ENCODE data around the gene FSTL5. TPM values are rescaled to one million over a fixed set of nuclear protein-coding genes. Genes with fewer than 3 reads are reported as not detected.

FSTL5 gene
- total and polyA plus RNA-seq, 2 of the 13 experiments (the other 11 are each of a cell fraction or from before 2014, with no cell fraction given) = 0.03 to 0.07 TPM

DNA sequence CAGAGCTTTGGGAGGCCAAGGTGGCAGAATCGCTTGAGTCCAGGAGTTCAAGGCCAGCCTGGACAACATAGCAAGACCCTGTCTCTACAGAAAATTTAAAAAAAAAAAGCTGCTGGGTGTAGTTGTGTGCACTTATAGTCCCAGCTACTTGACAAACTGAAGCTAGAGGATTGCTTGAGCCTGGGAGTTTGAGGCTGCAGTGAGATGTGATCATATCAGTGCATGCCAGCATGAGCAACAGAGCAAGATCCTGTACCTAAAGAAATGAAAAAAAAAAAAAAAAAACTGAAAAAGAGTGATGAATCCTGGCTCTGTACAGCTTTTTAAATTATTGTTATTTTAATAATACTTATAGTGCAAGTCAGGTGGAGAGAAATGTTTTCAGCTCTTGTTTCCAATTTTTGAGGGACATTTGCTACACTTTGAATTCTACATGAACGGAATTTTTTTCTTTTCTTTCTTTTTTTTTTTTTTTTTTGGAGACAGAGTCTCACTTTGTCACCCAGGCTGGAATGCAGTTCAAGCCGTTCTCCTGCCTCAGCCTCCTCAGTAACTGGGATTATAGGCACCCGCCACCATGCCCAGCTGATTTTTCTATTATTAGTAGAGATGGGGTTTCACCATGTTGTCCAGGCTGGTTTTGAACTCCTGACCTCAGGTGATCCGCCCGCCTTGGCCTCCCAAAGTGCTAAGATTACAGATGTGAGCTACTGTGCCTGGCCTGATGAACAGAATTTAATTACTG is 215.6 kb downstream of the FSTL5 start:
- ChIA-PET POLR2A (no interaction called here), CTCF (ENCODE audit: low intra/inter-chr PET ratio, low total read pairs) (no interaction called here)
- no peak overlapping the region for H2AFZ ChIP-seq (ENCODE audit: low read length)
- DNase-seq (ENCODE audit: low spot score) (no peak), FAIRE-seq (no peak), ATAC-seq (no peak)
- no peak overlapping the region for H3K4me3 ChIP-seq (replicated peaks in 1 of 3; ENCODE audit: insufficient read depth in 1 of 3, low read depth in 2 of 3, low read length in 3 of 3)
- BruUV-seq (replicated peaks) = no TSS peak
- H3K36me3 ChIP-seq (replicated peaks in 1 of 2; ENCODE audit: control insufficient read depth in 1 of 2, insufficient read depth in 2 of 2, low read length in 2 of 2) = no peaks in the 10 kb centered on the region
- intact Hi-C loops (cut with micrococcal nuclease; ENCODE audit: unreplicated experiment) = no loop called here
- no peaks in the 10 kb centered on the region for H3K27me3 ChIP-seq (ENCODE audit: control insufficient read depth in 1 of 2, insufficient read depth in 2 of 2, low read length in 2 of 2)
- 10% methylated on average over 6 of the region's 6 CpGs for WGBS (ENCODE audit: low lambda C conversion rate)
- no peaks in the 10 kb centered on the region for H3K9me3 ChIP-seq (ENCODE audit: low read length)
- H3K4me2 ChIP-seq (ENCODE audit: low read depth, low read length) = no peak overlapping the region
- TF ChIP-seq ZBTB49 (CRISPR knock-in tag; IDR thresholded peaks at IDR 0.05; ENCODE audit: borderline replicate concordance) = no peak
- TF ChIP-seq, protein P1, sequence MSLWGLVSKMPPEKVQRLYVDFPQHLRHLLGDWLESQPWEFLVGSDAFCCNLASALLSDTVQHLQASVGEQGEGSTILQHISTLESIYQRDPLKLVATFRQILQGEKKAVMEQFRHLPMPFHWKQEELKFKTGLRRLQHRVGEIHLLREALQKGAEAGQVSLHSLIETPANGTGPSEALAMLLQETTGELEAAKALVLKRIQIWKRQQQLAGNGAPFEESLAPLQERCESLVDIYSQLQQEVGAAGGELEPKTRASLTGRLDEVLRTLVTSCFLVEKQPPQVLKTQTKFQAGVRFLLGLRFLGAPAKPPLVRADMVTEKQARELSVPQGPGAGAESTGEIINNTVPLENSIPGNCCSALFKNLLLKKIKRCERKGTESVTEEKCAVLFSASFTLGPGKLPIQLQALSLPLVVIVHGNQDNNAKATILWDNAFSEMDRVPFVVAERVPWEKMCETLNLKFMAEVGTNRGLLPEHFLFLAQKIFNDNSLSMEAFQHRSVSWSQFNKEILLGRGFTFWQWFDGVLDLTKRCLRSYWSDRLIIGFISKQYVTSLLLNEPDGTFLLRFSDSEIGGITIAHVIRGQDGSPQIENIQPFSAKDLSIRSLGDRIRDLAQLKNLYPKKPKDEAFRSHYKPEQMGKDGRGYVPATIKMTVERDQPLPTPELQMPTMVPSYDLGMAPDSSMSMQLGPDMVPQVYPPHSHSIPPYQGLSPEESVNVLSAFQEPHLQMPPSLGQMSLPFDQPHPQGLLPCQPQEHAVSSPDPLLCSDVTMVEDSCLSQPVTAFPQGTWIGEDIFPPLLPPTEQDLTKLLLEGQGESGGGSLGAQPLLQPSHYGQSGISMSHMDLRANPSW (CRISPR knock-in tag; IDR thresholded peaks at IDR 0.05; ENCODE audit: borderline replicate concordance) = no peak
- TF ChIP-seq ZNF441 (CRISPR knock-in tag; IDR thresholded peaks at IDR 0.05; ENCODE audit: borderline replicate concordance) = no peak
- TF ChIP-seq RBM39 (IDR thresholded peaks at IDR 0.05; ENCODE audit: low read depth, low read length, poor library complexity, severe bottlenecking) = no peak
- TF ChIP-seq PAX8 (CRISPR knock-in tag; IDR thresholded peaks at IDR 0.05; ENCODE audit: borderline replicate concordance) = no peak
- no peak for TF ChIP-seq ATF7-NPFF (CRISPR knock-in tag; IDR thresholded peaks at IDR 0.05; ENCODE audit: low read depth)
- TF ChIP-seq HNF4G (IDR thresholded peaks at IDR 0.05; ENCODE audit: borderline replicate concordance, low read depth, low read length) = no peak
- TF ChIP-seq HNF4G (CRISPR knock-in tag; IDR thresholded peaks at IDR 0.05; ENCODE audit: borderline replicate concordance, low read depth) = no peak
- no peak for TF ChIP-seq RFX1 (IDR thresholded peaks at IDR 0.05)
- TF ChIP-seq MYPOP (CRISPR knock-in tag; IDR thresholded peaks at IDR 0.05) = no peak
- TF ChIP-seq MIXL1 (CRISPR knock-in tag; IDR thresholded peaks at IDR 0.05) = no peak
- TF ChIP-seq SYNCRIP (IDR thresholded peaks at IDR 0.05; ENCODE audit: insufficient read depth, low read depth, low read length) = no peak
- H3K79me2 ChIP-seq (ENCODE audit: insufficient read depth, low read length) = no peaks in the 10 kb centered on the region
- no peaks in the 10 kb centered on the region for H3K4me1 ChIP-seq (ENCODE audit: insufficient read depth, low read length)
- H3K27ac ChIP-seq (ENCODE audit: extremely low read length, insufficient read depth, low read length) = no peak overlapping the region
- in situ Hi-C loops (cut with HindIII; ENCODE audit: extremely low pct_ligation_motif_present, low pct_unique_long_range_greater_than_20kb) = no loop called here
- no peak overlapping the region for H3K9ac ChIP-seq (ENCODE audit: insufficient read depth, low read depth, low read length)
- no peaks in the 10 kb centered on the region for H4K20me1 ChIP-seq (ENCODE audit: insufficient read depth, low read length)
